K562 (cell line): ENCODE results near the gene ARHGAP24. TPM values are rescaled to one million over a fixed set of nuclear protein-coding genes. Genes with fewer than 3 reads are reported as not detected.

Source experiments
- SNIP1 ChIP-seq: fragments of 450-650 bp; IDR thresholded peaks from 2 replicates; pipeline ENCODE4 v1.7.1; 2017; ENCODE audit warnings: low read depth, mild to moderate bottlenecking
- polyA plus RNA-seq, 8 experiments: library from polyadenylated mRNA; depleted of rRNA in 4 of 8; stranded (reverse) in 5 of 8; unstranded in 3 of 8; fragments of >200 nt; fragmentation: Nextera tagmentation in 2 of 8; fragmentation: Illumina TruSeq in 1 of 8; extraction: Ambion mirVana in 2 of 8; extraction: Trizol in 1 of 8; gene quantifications; 2 replicates each; pipeline versions ENCODE4 v1.2.1 to v1.2.3, GENCODE V29; 2011 to 2014; ENCODE audit warnings: inconsistent platforms in 1 of 8, missing spikeins in 1 of 8
- total RNA-seq, 7 experiments: library from RNA; depleted of rRNA in 6 of 7; stranded (reverse); fragments of >200 nt in 6 of 7; fragmentation: Illumina TruSeq in 2 of 7; extraction: Trizol in 2 of 7; gene quantifications; 2 replicates each; pipeline versions ENCODE4 v1.2.1 to v1.2.3, GENCODE V29; 2011 to 2021; ENCODE audit warnings: low replicate concordance in 1 of 7
- TF ChIP-seq, protein P1 (sequence below): fragments of 450-650 bp; IDR thresholded peaks from 2 replicates; pipeline ENCODE4 v1.6.1; 2016; ENCODE audit warnings: mild to moderate bottlenecking, moderate library complexity

ARHGAP24 gene
- total and polyA plus RNA-seq, 9 of the 15 experiments (the other 6 are each of a cell fraction or from before 2014, with no cell fraction given) = 8.0 to 22.6 (median 14.0) TPM

DNA sequence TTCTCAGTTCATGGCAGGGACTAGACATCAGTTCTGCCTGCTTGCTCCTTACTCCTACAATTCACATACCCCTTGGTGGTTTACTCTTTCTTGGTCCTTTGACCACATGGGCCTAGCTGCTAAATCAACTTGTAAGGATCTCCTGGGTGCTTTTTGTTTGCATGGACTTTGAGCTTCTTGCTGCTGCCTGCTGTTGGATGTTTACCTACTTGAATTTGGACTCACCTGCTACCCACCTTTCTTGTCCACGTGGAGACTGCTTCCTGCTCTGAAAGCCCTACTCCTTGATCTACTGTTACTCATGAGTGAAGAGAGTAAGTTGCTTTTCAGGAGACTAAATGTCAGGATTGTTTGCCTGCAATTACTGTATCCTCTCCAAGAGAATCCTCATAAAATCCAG, 15.2 kb upstream of the ARHGAP24 start (continued):
- TF ChIP-seq, protein P1, sequence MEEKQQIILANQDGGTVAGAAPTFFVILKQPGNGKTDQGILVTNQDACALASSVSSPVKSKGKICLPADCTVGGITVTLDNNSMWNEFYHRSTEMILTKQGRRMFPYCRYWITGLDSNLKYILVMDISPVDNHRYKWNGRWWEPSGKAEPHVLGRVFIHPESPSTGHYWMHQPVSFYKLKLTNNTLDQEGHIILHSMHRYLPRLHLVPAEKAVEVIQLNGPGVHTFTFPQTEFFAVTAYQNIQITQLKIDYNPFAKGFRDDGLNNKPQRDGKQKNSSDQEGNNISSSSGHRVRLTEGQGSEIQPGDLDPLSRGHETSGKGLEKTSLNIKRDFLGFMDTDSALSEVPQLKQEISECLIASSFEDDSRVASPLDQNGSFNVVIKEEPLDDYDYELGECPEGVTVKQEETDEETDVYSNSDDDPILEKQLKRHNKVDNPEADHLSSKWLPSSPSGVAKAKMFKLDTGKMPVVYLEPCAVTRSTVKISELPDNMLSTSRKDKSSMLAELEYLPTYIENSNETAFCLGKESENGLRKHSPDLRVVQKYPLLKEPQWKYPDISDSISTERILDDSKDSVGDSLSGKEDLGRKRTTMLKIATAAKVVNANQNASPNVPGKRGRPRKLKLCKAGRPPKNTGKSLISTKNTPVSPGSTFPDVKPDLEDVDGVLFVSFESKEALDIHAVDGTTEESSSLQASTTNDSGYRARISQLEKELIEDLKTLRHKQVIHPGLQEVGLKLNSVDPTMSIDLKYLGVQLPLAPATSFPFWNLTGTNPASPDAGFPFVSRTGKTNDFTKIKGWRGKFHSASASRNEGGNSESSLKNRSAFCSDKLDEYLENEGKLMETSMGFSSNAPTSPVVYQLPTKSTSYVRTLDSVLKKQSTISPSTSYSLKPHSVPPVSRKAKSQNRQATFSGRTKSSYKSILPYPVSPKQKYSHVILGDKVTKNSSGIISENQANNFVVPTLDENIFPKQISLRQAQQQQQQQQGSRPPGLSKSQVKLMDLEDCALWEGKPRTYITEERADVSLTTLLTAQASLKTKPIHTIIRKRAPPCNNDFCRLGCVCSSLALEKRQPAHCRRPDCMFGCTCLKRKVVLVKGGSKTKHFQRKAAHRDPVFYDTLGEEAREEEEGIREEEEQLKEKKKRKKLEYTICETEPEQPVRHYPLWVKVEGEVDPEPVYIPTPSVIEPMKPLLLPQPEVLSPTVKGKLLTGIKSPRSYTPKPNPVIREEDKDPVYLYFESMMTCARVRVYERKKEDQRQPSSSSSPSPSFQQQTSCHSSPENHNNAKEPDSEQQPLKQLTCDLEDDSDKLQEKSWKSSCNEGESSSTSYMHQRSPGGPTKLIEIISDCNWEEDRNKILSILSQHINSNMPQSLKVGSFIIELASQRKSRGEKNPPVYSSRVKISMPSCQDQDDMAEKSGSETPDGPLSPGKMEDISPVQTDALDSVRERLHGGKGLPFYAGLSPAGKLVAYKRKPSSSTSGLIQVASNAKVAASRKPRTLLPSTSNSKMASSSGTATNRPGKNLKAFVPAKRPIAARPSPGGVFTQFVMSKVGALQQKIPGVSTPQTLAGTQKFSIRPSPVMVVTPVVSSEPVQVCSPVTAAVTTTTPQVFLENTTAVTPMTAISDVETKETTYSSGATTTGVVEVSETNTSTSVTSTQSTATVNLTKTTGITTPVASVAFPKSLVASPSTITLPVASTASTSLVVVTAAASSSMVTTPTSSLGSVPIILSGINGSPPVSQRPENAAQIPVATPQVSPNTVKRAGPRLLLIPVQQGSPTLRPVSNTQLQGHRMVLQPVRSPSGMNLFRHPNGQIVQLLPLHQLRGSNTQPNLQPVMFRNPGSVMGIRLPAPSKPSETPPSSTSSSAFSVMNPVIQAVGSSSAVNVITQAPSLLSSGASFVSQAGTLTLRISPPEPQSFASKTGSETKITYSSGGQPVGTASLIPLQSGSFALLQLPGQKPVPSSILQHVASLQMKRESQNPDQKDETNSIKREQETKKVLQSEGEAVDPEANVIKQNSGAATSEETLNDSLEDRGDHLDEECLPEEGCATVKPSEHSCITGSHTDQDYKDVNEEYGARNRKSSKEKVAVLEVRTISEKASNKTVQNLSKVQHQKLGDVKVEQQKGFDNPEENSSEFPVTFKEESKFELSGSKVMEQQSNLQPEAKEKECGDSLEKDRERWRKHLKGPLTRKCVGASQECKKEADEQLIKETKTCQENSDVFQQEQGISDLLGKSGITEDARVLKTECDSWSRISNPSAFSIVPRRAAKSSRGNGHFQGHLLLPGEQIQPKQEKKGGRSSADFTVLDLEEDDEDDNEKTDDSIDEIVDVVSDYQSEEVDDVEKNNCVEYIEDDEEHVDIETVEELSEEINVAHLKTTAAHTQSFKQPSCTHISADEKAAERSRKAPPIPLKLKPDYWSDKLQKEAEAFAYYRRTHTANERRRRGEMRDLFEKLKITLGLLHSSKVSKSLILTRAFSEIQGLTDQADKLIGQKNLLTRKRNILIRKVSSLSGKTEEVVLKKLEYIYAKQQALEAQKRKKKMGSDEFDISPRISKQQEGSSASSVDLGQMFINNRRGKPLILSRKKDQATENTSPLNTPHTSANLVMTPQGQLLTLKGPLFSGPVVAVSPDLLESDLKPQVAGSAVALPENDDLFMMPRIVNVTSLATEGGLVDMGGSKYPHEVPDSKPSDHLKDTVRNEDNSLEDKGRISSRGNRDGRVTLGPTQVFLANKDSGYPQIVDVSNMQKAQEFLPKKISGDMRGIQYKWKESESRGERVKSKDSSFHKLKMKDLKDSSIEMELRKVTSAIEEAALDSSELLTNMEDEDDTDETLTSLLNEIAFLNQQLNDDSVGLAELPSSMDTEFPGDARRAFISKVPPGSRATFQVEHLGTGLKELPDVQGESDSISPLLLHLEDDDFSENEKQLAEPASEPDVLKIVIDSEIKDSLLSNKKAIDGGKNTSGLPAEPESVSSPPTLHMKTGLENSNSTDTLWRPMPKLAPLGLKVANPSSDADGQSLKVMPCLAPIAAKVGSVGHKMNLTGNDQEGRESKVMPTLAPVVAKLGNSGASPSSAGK = no peak
- no peak for TF ChIP-seq SNIP1
